GM18907 (cell line): ENCODE data around the gene FLNB.

Source experiments
- ATAC-seq: cut with Tn5 transposase; IDR thresholded peaks from one replicate; pipeline ENCODE4 v1.9.1; 2021; ENCODE audit warnings: mild to moderate bottlenecking, moderate library complexity; ENCODE audit not compliant: unreplicated experiment

Gene FLNB

GRCh38 chr3:58073301-58074108 is 65.3 kb downstream of the FLNB start:
- ATAC-seq = peak; percentile 24

DNA sequence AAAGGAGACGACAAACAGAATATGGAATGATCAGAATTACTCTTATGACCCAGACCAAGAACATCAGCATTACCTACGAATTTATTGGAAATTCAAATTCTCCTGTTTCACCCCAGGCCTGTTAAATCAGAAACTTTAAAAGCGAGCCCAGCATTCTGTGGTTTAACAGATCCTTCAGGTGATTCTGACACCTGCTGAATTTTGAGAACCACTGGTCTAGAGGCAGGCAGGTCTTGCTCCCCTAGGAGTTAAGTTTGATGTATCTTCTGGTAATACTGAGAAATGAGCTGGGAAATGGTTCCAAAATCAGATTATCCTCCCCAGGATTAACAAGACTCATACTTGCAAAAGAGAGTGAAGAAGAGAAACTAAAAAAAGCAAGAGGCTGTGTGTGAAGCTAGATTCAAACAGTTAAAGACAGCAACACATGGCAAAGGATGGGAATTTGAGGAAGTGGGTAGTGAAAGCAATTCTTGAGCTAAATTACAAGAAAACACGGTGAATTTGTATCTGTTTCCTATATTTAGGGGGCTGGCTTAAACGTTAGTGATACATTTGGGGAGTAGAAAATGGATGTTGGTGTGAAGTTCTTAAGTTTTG is 66.0 kb downstream of the FLNB start:
- ATAC-seq = peak; percentile 48

- no peak for ATAC-seq
These were observed 66.8 kb downstream of the FLNB start for GRCh38 chr3:58074997-58075396.

- no peak for ATAC-seq
These were observed 69.5 kb downstream of the FLNB start for GRCh38 chr3:58077596-58078285.

GRCh38 chr3:58078610-58079009 is 70.4 kb downstream of the FLNB start:
- ATAC-seq = no peak

GRCh38 chr3:58079773-58080172 is 71.6 kb downstream of the FLNB start:
- no peak for ATAC-seq

GRCh38 chr3:58082047-58082446 is 73.8 kb downstream of the FLNB start:
- ATAC-seq = no peak

DNA sequence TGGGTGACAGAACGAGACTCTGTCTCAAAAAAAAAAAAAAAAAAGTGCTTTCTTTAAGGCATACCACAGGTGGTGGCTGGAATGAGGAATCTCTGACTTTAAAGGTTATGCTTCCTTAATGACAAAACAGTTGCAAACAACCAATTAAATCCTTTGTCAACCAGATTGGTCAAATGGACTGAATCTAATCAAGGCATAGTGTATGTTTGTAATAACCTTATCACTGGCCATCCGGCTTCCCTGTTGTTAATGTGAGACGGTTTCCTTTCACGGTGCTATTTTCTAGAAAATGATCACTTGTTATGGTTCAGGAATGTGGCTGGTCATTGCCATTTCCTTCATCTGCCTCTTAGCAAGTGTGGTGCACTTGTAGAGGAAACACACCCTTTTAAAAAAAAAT is 75.9 kb downstream of the FLNB start:
- no peak for ATAC-seq

- peak; percentile 77 for ATAC-seq
These were observed 76.7 kb downstream of the FLNB start for GRCh38 chr3:58084788-58085543.

DNA sequence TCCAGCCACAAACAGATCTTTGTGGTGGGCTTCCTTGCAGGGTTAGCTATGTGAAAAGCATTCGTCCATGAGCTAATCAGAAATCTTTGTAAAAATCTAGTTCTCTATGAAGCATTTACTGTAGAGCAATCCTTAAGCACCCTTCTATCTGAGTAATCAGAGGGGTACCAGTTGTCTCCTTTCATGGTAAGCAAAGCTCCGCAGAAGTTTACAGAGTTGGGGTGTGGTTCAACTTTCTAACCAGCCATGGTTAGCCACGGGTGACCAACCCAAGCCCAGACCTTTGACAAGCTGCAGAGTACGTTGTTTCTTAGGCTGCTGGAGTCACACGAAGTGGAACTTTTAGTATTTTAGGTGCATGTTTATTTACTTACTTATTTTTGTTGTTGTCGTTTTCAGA is 77.4 kb downstream of the FLNB start:
- peak; percentile 33 for ATAC-seq

GRCh38 chr3:58088501-58088900 is 80.3 kb downstream of the FLNB start:
- ATAC-seq = no peak

GRCh38 chr3:58090351-58090750 is 82.1 kb downstream of the FLNB start:
- no peak for ATAC-seq

DNA sequence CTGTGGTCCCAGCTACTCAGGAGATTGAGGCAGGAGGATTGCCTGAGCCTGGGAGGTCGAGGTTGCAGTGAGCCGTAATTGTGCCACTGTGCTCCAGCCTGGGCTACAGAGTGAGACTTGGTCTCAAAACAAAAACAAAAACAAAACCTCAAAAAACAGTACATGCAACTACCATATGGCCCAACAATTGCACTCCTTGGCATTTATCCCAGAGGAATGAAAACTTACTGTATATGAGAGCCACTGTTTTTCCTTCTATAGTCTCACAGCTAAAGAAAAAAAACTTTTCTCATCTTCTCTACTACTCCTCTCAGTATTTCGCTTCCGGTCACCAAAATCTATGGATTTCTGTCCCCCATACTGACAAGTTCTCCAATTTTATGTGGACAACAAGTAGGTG is 84.3 kb downstream of the FLNB start:
- no peak for ATAC-seq

- ATAC-seq = no peak
These were observed 85.5 kb downstream of the FLNB start for GRCh38 chr3:58093574-58094195.

GRCh38 chr3:58094657-58095056 is 86.4 kb downstream of the FLNB start:
- ATAC-seq = no peak

DNA sequence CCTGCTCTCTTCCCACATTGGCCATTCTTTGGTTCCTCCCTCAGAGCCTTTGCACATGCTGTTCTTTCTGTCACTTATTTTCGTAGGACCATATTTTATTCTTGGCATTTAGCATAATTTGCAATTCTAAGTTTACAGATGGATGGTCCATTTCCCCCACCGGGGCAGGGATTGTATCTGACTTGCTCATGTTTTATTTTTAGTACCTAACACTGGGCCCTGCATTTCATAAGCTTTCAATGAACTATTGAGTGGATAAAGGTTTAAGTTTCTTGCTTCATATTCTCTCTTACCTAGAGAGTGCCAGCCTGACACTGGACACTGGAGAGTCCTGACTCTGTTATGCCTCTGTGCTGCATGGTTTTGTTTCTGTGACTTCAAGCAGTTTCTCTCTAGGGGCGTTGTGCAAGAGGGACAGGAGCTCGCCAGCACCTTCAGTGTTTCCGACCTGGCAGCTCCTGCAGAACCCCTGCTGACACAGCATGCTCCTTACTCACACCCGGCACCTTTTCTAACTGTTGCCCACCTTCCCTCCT is 87.4 kb downstream of the FLNB start:
- ATAC-seq = no peak

DNA sequence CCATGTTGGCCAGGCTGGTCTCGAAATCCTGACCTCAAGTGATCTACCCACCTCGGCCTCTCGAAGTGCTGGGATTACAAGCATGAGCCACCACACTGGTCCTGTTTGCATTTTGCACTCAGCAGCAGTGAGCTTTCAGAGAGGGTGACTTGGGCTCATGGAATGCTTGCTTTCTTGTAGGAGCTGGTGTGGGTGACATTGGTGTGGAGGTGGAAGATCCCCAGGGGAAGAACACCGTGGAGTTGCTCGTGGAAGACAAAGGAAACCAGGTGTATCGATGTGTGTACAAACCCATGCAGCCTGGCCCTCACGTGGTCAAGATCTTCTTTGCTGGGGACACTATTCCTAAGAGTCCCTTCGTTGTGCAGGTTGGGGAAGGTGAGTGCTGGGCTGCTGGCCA is 90.3 kb downstream of the FLNB start:
- no peak for ATAC-seq

- ATAC-seq = no peak
These were observed 91.6 kb downstream of the FLNB start for GRCh38 chr3:58099865-58100264.

- no peak for ATAC-seq
These were observed 93.5 kb downstream of the FLNB start for GRCh38 chr3:58101499-58102389.

- no peak for ATAC-seq
These were observed 94.1 kb downstream of the FLNB start for GRCh38 chr3:58102390-58102750.
